GM23248 (cell line): ENCODE measurements around the gene KANK3.
"Not testable (repeated sequence)": the region's sequence is repeated elsewhere in the genome, so short reads cannot be mapped to it uniquely, and the experiment has no call there.

Experiments used
- EZH2 ChIP-seq: fragments of 200-600 bp; sonication (generic); IDR thresholded peaks from 2 replicates; pipeline ENCODE4 v1.6.1; 2018; ENCODE audit warnings: antibody characterized with exemption, mild to moderate bottlenecking; ENCODE audit not compliant: insufficient read depth, poor library complexity, severe bottlenecking
- EZH2phosphoT487 ChIP-seq: fragments of 200-600 bp; sonication (generic); IDR thresholded peaks from 2 replicates; pipeline ENCODE4 v1.6.1; 2018; ENCODE audit warnings: antibody characterized with exemption, moderate library complexity, mild to moderate bottlenecking, low read depth; ENCODE audit not compliant: insufficient read depth

GRCh38 chr19:8349629-8350372 is 6.7 kb upstream of the KANK3 start:
- not testable (repeated sequence) for TF ChIP-seq EZH2, EZH2phosphoT487
